HG03460 (cell line): Measurements from ENCODE around the gene NDRG2.

ENCODE experiments used
- ATAC-seq: cut with Tn5 transposase; IDR thresholded peaks from one replicate; pipeline ENCODE4 v1.9.1; 2021; ENCODE audit not compliant: unreplicated experiment

Gene NDRG2

GRCh38 chr14:21037156-21037555, 12.3 kb upstream of the NDRG2 start:
- ATAC-seq: no peak

- ATAC-seq: no peak
Observed at GRCh38 chr14:21036751-21037150, 11.9 kb upstream of the NDRG2 start.

DNA sequence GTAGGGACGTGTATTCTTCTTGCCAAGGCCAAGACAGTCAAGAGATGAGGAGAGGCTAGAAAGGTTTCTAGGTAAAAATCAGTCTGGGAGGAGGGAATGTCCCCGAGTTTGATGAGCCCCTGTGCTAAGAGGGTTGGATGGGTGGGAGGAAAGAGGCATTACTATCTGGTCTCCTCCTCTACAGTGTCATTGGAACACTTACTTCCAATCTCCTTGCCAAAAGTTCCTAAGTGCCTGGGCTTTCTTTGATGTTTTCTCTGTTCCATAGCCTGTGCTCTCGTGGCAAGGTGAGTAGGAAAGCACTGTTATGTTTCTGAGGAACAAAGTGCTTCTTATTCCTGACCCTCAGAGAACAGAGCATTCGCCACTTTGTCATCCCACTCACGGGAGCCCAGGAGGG, 9.8 kb upstream of the NDRG2 start, which contains the start of gene RNASE13:
Gene RNASE13, minus strand, starts transcription at position 101 of the 400 bp plus-strand sequence. CDS start 519 bp downstream, outside the sequence.
- no peak for ATAC-seq

DNA sequence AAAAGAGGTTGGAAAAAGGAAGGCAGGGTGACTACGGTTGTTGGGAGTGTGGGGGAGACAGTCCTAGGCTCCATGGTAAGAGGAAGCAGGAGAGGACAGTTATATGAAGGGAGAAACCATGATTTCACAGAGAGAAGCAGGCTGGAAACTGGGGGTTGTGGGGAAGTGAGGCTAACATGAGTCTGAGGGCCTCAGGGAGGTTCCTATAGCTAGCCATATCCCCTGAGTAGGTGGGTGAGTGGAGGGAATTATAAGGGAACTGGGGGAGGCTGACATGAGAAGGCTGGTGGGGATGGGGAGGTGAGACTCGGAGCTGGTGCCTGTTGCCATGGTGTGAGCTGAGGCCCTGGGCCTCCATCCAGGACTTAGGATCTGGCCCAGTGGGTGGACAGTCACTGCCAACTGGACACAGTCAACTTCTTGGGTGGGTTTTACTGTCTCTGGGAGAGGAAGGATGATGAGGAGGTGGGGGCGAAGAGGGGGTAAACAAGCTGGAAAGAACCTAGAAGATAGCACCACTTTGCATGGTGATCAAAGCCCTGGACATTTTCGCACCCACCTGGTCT, 8.4 kb upstream of the NDRG2 start:
- no peak for ATAC-seq

DNA sequence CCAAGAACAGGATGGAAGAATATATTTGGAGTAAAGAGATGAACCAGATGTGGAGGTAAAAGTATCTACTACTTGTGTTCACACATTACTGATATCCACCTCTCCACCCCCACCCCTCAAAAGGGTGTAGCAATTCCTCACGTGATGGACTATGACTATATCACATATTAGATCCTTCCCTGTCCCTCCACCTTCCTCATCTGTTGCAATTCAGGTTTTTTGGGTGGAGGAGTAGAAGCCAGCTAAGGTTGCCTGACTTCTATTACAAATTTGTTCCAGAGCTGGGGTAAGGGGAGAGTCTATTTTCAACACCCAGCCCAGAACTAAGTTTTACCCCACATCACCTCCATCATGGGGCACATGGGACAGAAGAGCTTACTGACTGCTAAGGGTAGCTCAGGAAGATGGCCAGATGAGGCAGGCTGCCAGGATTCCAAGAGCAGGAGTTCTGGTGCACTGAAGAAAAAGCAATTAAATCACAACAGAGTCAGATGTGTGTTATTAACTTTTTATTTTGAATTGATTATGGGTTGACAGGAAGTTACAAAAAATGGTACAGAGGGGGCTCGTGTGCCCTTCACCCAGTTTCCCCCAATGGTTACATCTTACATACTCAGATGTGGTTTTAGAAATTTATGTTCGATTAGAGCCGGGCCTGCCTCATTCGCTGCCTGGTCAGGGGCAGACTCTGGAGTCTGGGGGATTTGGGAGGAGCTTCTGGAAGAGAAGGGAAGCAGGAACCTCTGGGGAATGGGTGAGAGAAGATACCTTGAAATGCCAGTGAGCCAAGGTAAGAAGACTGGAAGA, 7.7 kb upstream of the NDRG2 start:
- ATAC-seq: no peak

- ATAC-seq: no peak
Observed at GRCh38 chr14:21030531-21030930, 5.7 kb upstream of the NDRG2 start.

- ATAC-seq: no peak
Observed at GRCh38 chr14:21029917-21030316, 5.1 kb upstream of the NDRG2 start, which contains the start of gene TPPP2. Gene TPPP2 (plus strand): TSS chr14:21030217. CDS start chr14:21030582, 365 bp downstream.

DNA sequence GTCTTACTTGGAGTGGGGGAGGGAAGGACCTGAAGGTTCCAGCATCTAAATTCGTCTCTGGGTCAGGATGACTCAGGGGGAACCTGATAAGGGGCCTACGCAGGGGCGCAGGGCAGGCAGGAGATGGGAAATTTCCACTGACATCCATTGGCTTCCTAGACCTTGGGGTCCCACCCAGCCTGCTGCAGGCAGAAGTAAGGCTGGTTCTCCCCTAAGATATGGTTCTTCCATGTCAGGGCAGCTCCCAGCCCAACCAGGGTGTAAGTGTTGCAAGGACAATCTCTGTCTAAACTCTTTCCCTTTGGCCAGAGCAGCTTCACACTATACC, 2.1 kb upstream of the NDRG2 start:
- ATAC-seq: no peak

DNA sequence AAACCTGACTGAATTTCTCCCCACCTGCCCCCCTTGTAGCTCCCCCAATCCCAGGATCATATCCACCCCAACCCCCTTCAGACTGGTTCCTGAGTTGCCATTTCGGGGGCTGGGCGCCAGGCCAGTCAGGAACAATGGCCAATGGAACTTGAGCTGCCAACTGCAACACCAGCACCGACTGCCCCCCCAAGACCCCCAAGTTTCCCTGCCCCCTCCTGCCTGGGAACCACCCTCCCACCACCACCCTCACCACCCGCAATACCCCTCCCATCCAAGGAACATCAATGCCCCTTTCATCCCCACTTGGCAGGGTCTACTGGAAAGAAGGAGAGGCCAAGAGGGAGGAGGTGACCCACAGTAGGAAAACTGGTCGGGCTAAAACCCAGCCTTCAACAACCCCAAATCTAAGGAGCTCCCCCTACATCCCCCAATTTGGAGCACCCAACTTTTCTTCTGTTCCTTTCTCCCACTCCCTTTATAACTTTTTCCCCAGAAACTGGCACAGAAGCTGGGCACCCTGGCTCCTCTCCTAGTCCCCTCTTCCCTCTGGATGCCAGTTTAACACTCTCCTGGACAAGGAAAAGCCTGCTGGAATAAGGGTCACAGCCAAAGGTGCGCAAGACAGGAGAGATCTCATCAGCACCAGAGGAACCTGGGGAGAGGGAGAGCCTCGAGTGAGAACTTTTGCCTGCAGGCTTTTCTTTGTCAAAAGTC, 1.6 kb upstream of the NDRG2 start:
- no peak for ATAC-seq

- no peak for ATAC-seq
Observed at GRCh38 chr14:21025371-21026273, 761 bp upstream of the NDRG2 start.

- no peak for ATAC-seq
Observed at GRCh38 chr14:21023817-21024584, 860 bp downstream of the NDRG2 start.

DNA sequence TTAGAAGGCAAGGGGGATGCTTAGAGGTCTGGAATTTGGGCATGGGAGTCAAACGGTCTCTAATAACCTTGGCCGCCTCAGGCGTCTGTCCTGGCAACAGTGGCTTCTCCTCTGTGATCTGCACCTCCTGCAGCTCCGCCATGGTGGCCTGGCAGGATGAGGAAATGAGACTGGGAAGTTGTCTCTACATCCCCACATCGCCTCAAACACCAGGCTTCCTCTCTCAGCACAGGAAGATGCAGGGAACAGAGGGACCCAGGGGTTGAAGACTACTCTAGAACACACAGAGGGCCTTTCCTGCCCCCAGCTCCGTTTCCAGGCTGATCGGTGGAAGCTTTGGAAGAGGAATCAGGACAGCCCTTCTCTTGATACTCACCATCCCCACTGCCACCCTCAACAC, 1.7 kb downstream of the NDRG2 start:
- ATAC-seq: no peak

DNA sequence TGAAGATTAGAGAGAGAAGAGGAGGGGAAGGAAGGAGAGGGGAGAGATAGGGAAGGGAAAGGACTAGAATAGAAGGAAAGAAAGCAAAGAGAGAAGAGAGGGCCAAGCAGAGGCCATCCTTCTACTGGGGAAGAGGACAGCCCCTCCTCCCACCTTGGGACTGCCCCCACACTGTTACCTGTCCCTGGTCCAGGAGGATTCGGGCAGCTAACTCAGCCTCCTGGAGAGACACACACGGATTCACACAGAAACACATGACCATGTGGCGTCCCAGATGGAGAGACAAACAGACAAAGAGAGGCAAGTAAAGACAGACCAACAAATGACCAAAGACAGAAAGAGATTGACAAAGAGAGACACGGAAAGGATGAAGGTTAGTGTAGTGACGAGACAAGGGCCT, 2.2 kb downstream of the NDRG2 start:
- ATAC-seq: no peak

- ATAC-seq: no peak
Observed at GRCh38 chr14:21020977-21021545, 3.8 kb downstream of the NDRG2 start.

DNA sequence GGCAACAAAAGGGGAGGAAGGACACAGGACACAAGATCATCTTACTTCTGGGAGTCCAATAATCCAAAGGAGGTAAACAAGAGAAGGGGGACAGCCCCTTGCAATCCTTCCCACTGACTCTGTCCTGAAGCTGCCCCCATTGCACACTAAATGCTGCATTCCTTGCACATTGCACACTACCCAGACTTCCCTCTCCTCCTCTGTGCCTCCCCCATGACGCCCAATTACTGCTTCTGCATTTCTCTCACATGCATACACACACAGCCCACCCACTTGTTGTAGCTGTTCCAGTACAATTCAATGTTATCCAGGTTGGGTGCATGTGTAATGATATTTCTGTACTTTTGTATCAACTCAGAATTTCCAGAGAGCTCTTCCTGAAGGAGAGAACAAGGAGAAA, 5.5 kb downstream of the NDRG2 start:
- no peak for ATAC-seq

- no peak for ATAC-seq
Observed at GRCh38 chr14:21018781-21019180, 6.1 kb downstream of the NDRG2 start.

DNA sequence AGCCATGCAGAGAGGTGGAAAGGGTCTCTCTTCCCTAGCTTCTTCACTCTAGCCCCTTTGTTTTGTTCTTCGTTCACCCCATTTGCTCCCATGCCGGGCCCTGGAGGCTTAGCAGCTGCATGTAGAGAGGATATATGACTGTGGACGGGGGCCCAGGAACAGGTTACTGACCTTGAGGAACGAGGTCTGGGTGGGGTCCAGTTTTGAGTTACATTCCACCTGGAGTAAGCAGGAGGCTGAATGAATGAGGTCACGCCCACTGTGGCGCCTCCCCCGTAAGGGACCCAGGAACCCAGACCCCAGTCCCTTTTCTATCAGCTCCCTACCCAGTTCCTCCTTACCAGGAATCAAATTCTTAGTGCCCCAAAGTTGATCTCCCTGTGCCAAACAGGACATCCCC, 6.6 kb downstream of the NDRG2 start:
- ATAC-seq: no peak

- ATAC-seq: no peak
Observed at GRCh38 chr14:21017528-21018245, 7.2 kb downstream of the NDRG2 start.
